Measurements from ENCODE around the gene FAM177B.
"Not testable (repeated sequence)": the region's sequence is repeated elsewhere in the genome, so short reads cannot be mapped to it uniquely, and the experiment has no call there.

FAM177B gene

GRCh38 chr1:222736470-222736869 lies 532 bp upstream of the FAM177B start:
- H3K4me3 ChIP-seq (ENCODE audit: control insufficient read depth, low read depth, low read length), result no peak overlapping the region
- no peak for DNase-seq (ENCODE audit: low read depth)

GRCh38 chr1:222739465-222739864 lies 2.5 kb downstream of the FAM177B start:
- TF ChIP-seq, protein P1, sequence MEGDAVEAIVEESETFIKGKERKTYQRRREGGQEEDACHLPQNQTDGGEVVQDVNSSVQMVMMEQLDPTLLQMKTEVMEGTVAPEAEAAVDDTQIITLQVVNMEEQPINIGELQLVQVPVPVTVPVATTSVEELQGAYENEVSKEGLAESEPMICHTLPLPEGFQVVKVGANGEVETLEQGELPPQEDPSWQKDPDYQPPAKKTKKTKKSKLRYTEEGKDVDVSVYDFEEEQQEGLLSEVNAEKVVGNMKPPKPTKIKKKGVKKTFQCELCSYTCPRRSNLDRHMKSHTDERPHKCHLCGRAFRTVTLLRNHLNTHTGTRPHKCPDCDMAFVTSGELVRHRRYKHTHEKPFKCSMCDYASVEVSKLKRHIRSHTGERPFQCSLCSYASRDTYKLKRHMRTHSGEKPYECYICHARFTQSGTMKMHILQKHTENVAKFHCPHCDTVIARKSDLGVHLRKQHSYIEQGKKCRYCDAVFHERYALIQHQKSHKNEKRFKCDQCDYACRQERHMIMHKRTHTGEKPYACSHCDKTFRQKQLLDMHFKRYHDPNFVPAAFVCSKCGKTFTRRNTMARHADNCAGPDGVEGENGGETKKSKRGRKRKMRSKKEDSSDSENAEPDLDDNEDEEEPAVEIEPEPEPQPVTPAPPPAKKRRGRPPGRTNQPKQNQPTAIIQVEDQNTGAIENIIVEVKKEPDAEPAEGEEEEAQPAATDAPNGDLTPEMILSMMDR (IDR thresholded peaks at IDR 0.05; ENCODE audit: control insufficient read depth, insufficient read depth, low read depth, low read length, missing control alignments), result no peak
- H3K4me3 ChIP-seq (ENCODE audit: control insufficient read depth, low read depth, low read length), result no peak overlapping the region
- DNase-seq (ENCODE audit: low read depth), result no peak

More at GRCh38 chr1:222736470-222736869, 532 bp upstream of the FAM177B start:
- TF ChIP-seq, protein P1 (IDR thresholded peaks at IDR 0.05; ENCODE audit: control insufficient read depth, insufficient read depth, low read depth, low read length, missing control alignments), result no peak

GRCh38 chr1:222739929-222740328 lies 2.9 kb downstream of the FAM177B start:
- no peak for DNase-seq (ENCODE audit: low read depth)
- TF ChIP-seq, protein P1 (IDR thresholded peaks at IDR 0.05; ENCODE audit: control insufficient read depth, insufficient read depth, low read depth, low read length, missing control alignments), result no peak

DNA sequence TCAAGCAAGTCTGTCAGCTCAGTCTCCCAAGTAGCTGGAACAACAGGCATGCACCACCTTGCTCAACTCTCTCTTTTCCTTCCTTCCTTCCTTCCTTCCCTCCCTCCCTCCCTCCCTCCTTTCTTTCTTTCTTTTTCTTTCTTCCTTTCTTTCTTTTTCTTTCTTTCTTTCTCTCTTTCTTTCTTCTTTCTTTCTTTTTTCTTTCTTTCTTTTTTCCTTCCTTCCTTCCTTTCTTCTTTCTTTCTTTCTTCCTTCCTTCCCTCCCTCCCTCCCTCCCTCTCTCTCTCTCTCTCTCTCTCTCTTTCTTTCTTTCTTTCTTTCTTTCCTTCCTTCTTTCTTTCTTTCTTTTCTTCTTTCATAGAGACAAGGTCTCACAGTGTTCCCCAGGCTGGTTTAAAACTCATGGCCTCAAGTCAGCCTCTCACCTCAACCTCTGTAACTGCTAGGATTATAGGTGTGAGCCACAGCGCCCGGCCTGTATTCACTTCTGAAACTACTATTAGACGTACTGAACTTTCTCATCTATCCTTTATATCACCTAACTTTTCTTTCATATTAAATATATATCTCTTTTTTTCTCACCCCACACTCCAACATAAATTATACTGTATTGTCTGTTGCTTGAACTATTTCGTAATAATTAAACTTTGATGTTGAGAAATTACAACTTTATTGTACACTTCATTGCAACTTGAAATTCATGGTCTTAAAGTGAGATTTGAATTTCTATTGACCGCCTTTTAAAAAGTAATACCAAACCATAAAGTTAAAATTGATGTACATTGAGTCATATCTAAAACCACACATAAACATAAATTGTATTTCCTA lies 4.8 kb downstream of the FAM177B start:
- DNase-seq (ENCODE audit: low read depth), result not testable (repeated sequence)

More at GRCh38 chr1:222739929-222740328, 2.9 kb downstream of the FAM177B start:
- no peak overlapping the region for H3K4me3 ChIP-seq (ENCODE audit: control insufficient read depth, low read depth, low read length)

DNA sequence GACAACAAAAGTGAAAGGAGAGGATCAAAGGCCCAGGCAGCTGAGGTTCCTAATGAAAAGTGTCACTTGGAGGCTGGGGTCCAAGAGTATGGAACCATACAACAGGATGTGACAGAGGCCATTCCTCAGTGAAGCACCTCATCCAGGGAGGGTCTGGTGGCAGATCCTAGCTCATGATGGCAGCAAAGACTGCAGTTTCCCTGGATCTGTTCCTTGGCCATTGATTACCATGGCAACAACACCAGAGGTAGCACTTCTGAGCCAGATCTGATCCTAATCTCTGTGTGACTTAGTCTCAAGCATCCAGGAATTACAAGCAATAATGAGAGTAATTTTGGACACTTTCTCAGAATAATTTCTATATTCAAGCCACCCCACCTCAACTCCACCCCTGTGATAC lies 12.9 kb downstream of the FAM177B start:
- no peak overlapping the region for H3K4me3 ChIP-seq (ENCODE audit: control insufficient read depth, low read depth, low read length)
- no peak for DNase-seq (ENCODE audit: low read depth)
- TF ChIP-seq, protein P1 (IDR thresholded peaks at IDR 0.05; ENCODE audit: control insufficient read depth, insufficient read depth, low read depth, low read length, missing control alignments), result no peak

More for the DNA sequence above, 4.8 kb downstream of the FAM177B start:
- not testable (repeated sequence) for H3K4me3 ChIP-seq (ENCODE audit: control insufficient read depth, low read depth, low read length)

GRCh38 chr1:222750651-222751050 lies 13.6 kb downstream of the FAM177B start:
- DNase-seq (ENCODE audit: low read depth), result no peak
- H3K4me3 ChIP-seq (ENCODE audit: control insufficient read depth, low read depth, low read length), result no peak overlapping the region
- TF ChIP-seq, protein P1 (IDR thresholded peaks at IDR 0.05; ENCODE audit: control insufficient read depth, insufficient read depth, low read depth, low read length, missing control alignments), result no peak

- TF ChIP-seq, protein P1 (IDR thresholded peaks at IDR 0.05; ENCODE audit: control insufficient read depth, insufficient read depth, low read depth, low read length, missing control alignments), result no peak
- H3K4me3 ChIP-seq (ENCODE audit: control insufficient read depth, low read depth, low read length), result no peak overlapping the region
- no peak for DNase-seq (ENCODE audit: low read depth)
Measured at GRCh38 chr1:222751255-222751654, 14.3 kb downstream of the FAM177B start.
